GM23338 (cell line): Measurements from ENCODE around the gene GAS6. TPM values are rescaled to one million over a fixed set of nuclear protein-coding genes. Genes with fewer than 3 reads are reported as not detected.

ENCODE experiments used
- ATAC-seq: fragments of 200-7000 bp; cut with Tn5 transposase; 3 replicates; pipeline ENCODE4 v1.9.1; 2020
- DNase-seq: peaks from one replicate; pipeline ENCODE4 v3.0.0-alpha.2; 2015; ENCODE audit warnings: low spot score
- H2AFZ ChIP-seq: fragments of 200-600 bp; sonication (generic); 2 replicates; pipeline ENCODE4 v1.8.0; 2016; ENCODE audit warnings: antibody characterized with exemption, mild to moderate bottlenecking, moderate library complexity
- H3F3A ChIP-seq: fragments of 200-600 bp; sonication (generic); replicated peaks from 2 replicates; pipeline ENCODE4 v1.8.0; 2017; ENCODE audit warnings: antibody characterized with exemption, mixed run types, low read depth
- H3K27ac ChIP-seq: fragments of 200-600 bp; sonication (generic); 2 replicates; pipeline ENCODE4 v1.6.1; 2016; ENCODE audit warnings: low read depth
- H3K27me3 ChIP-seq: fragments of 200-600 bp; sonication (generic); 2 replicates; pipeline ENCODE4 v1.8.0; 2016; ENCODE audit warnings: mild to moderate bottlenecking, mixed run types, moderate library complexity; ENCODE audit not compliant: insufficient read depth
- H3K36me3 ChIP-seq: fragments of 200-600 bp; sonication (generic); 2 replicates; pipeline ENCODE4 v1.8.0; 2016; ENCODE audit warnings: mild to moderate bottlenecking; ENCODE audit not compliant: insufficient read depth
- H3K4me1 ChIP-seq: fragments of 200-600 bp; sonication (generic); 2 replicates; pipeline ENCODE4 v1.8.0; 2016; ENCODE audit warnings: mild to moderate bottlenecking, moderate library complexity; ENCODE audit not compliant: insufficient read depth
- H3K4me2 ChIP-seq: fragments of 200-600 bp; sonication (generic); 2 replicates; pipeline ENCODE4 v1.7.1; 2017; ENCODE audit warnings: mixed run types
- H3K4me3 ChIP-seq: fragments of 200-600 bp; sonication (generic); 2 replicates; pipeline ENCODE4 v1.6.1; 2016; ENCODE audit warnings: mixed run types
- H3K79me2 ChIP-seq: fragments of 200-600 bp; sonication (generic); replicated peaks from 2 replicates; pipeline ENCODE4 v1.8.0; 2017; ENCODE audit warnings: mild to moderate bottlenecking; ENCODE audit not compliant: insufficient read depth
- H3K9me2 ChIP-seq: fragments of 200-600 bp; sonication (generic); 2 replicates; pipeline ENCODE4 v1.8.0; 2017; ENCODE audit not compliant: insufficient read depth
- H4K20me1 ChIP-seq: fragments of 200-600 bp; sonication (generic); replicated peaks from 2 replicates; pipeline ENCODE4 v1.8.0; 2017; ENCODE audit warnings: mild to moderate bottlenecking; ENCODE audit not compliant: insufficient read depth
- H3K27ac Mint-ChIP-seq: 2 replicates; pipeline ENCODE4 v1.8.0; 2020; ENCODE audit warnings: inconsistent platforms, mild to moderate bottlenecking, moderate library complexity, mixed read lengths
- H3K27me3 Mint-ChIP-seq: 3 replicates; pipeline ENCODE4 v1.8.0; 2022; ENCODE audit warnings: low read depth, mild to moderate bottlenecking, moderate library complexity, mixed read lengths, inconsistent platforms; ENCODE audit not compliant: insufficient read depth, poor library complexity
- H3K36me3 Mint-ChIP-seq: 3 replicates; pipeline ENCODE4 v1.8.0; 2021; ENCODE audit warnings: low read depth, mild to moderate bottlenecking, inconsistent platforms, moderate library complexity, mixed read lengths
- H3K4me1 Mint-ChIP-seq: 3 replicates; pipeline ENCODE4 v1.8.0; 2020; ENCODE audit warnings: mild to moderate bottlenecking, inconsistent platforms, mixed read lengths
- H3K4me3 Mint-ChIP-seq: 3 replicates; pipeline ENCODE4 v1.8.0; 2021; ENCODE audit warnings: moderate library complexity, mild to moderate bottlenecking, inconsistent platforms, mixed read lengths
- H3K9me3 Mint-ChIP-seq: 3 replicates; pipeline ENCODE4 v1.8.0; 2020; ENCODE audit warnings: moderate library complexity, mild to moderate bottlenecking, inconsistent platforms, mixed read lengths
- EZH2 ChIP-seq: fragments of 200-600 bp; sonication (generic); IDR thresholded peaks from one replicate; pipeline ENCODE4 v1.8.0; 2017; ENCODE audit warnings: antibody characterized with exemption, mild to moderate bottlenecking, low read depth; ENCODE audit not compliant: unreplicated experiment
- EZH2phosphoT487 ChIP-seq: fragments of 200-600 bp; sonication (generic); IDR thresholded peaks from one replicate; pipeline ENCODE4 v1.8.1; 2018; ENCODE audit warnings: antibody characterized with exemption; ENCODE audit not compliant: unreplicated experiment
- JUNB ChIP-seq: IDR thresholded peaks from one replicate; pipeline ENCODE4 v1.6.1; 2016; ENCODE audit warnings: antibody characterized with exemption; ENCODE audit not compliant: unreplicated experiment
- ZNF114 ChIP-seq: fragments of 250-450 bp; sonication (Bioruptor Pico); IDR thresholded peaks from 2 replicates; pipeline ENCODE4 v1.5.0; 2020; ENCODE audit warnings: mild to moderate bottlenecking, moderate library complexity
- ZNF331 ChIP-seq: fragments of 250-450 bp; sonication (Bioruptor Pico); IDR thresholded peaks from 2 replicates; pipeline ENCODE4 v1.5.0; 2020; ENCODE audit warnings: low read depth, mild to moderate bottlenecking, moderate library complexity
- ZNF462 ChIP-seq: fragments of 250-450 bp; sonication (Bioruptor Pico); IDR thresholded peaks from 2 replicates; pipeline ENCODE4 v1.5.0; 2020; ENCODE audit warnings: mild to moderate bottlenecking, moderate library complexity
- polyA plus RNA-seq: library from polyadenylated mRNA; unstranded; fragments of >200 nt; fragmentation: Nextera tagmentation; extraction: Ambion mirVana; gene quantifications from 2 replicates; pipeline ENCODE4 v1.2.1, GENCODE V29; 2016
- total RNA-seq: library from RNA; depleted of rRNA; stranded (reverse); fragments of >200 nt; shearing (Covaris generic); gene quantifications from 2 replicates; pipeline ENCODE4 v1.2.3, GENCODE V29; 2014
- TF ChIP-seq, protein P1 (sequence below): IDR thresholded peaks from one replicate; pipeline ENCODE4 v1.6.1; 2018; ENCODE audit warnings: antibody characterized with exemption; ENCODE audit not compliant: unreplicated experiment
- TF ChIP-seq, protein P2 (sequence below): IDR thresholded peaks from 2 replicates; pipeline ENCODE4 v1.6.1; 2016; ENCODE audit warnings: antibody characterized with exemption

GAS6 gene
- total and polyA plus RNA-seq, 2 experiments from 2014 or later: 7.9 to 21.2 TPM

DNA sequence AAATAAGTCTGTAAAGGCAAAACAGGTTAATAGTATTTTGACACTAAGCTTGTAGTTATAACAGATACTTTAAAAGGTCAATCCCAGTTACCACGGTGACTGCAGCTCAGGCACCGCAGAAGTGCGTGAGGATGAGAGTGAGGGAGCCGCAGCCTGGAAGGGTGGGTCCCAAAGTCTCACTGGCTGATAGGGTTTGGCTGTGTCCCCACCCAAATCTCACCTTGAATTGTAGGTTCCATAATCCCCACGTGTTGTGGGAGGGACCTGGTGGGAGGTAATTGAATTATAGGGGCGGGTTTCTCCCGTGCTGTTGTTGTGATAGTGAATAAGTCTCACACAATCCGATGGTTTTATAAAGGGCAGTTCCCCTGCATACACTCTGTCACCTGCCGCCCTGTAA, 40.0 kb upstream of the GAS6 start (continued):
- no peak for TF ChIP-seq JUNB
- TF ChIP-seq EZH2phosphoT487: no peak
- no peak for TF ChIP-seq EZH2
- TF ChIP-seq ZNF114 (CRISPR knock-in tag): no peak
- TF ChIP-seq, protein P1, sequence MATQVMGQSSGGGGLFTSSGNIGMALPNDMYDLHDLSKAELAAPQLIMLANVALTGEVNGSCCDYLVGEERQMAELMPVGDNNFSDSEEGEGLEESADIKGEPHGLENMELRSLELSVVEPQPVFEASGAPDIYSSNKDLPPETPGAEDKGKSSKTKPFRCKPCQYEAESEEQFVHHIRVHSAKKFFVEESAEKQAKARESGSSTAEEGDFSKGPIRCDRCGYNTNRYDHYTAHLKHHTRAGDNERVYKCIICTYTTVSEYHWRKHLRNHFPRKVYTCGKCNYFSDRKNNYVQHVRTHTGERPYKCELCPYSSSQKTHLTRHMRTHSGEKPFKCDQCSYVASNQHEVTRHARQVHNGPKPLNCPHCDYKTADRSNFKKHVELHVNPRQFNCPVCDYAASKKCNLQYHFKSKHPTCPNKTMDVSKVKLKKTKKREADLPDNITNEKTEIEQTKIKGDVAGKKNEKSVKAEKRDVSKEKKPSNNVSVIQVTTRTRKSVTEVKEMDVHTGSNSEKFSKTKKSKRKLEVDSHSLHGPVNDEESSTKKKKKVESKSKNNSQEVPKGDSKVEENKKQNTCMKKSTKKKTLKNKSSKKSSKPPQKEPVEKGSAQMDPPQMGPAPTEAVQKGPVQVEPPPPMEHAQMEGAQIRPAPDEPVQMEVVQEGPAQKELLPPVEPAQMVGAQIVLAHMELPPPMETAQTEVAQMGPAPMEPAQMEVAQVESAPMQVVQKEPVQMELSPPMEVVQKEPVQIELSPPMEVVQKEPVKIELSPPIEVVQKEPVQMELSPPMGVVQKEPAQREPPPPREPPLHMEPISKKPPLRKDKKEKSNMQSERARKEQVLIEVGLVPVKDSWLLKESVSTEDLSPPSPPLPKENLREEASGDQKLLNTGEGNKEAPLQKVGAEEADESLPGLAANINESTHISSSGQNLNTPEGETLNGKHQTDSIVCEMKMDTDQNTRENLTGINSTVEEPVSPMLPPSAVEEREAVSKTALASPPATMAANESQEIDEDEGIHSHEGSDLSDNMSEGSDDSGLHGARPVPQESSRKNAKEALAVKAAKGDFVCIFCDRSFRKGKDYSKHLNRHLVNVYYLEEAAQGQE: no peak
- no peak for TF ChIP-seq ZNF331 (CRISPR knock-in tag)

- Histone ChIP-seq H3K4me3 (no peak overlapping the region), H3K4me2 (no peak overlapping the region), H3K36me3 (no peaks in the 10 kb centered on the region), H2AFZ (no peak overlapping the region), H3K27ac (no peak overlapping the region), H3K27me3 (no peaks in the 10 kb centered on the region), H3K79me2 (no peaks in the 10 kb centered on the region), H4K20me1 (no peaks in the 10 kb centered on the region), H3F3A (no peaks in the 10 kb centered on the region), H3K9me2 (no peaks in the 10 kb centered on the region), H3K4me1 (no peaks in the 10 kb centered on the region)
- H3K4me3 Mint-ChIP-seq: no peak overlapping the region
- H3K36me3 Mint-ChIP-seq: no peaks in the 10 kb centered on the region
- H3K27ac Mint-ChIP-seq: no peak overlapping the region
- H3K27me3 Mint-ChIP-seq: peaks cover 10% of the 10 kb centered on the region
- peaks cover 7% of the 10 kb centered on the region; the same call in 2 of the 3 replicates for H3K4me1 Mint-ChIP-seq
- DNase-seq (no peak), ATAC-seq (no peak)
- H3K9me3 Mint-ChIP-seq: peaks cover 3% of the 10 kb centered on the region; the same call in 1 of the 3 replicates
- TF ChIP-seq JUNB (no peak), ZNF114 (CRISPR knock-in tag) (no peak), EZH2 (no peak), EZH2phosphoT487 (no peak), ZNF462 (no peak)
- TF ChIP-seq, protein P2, sequence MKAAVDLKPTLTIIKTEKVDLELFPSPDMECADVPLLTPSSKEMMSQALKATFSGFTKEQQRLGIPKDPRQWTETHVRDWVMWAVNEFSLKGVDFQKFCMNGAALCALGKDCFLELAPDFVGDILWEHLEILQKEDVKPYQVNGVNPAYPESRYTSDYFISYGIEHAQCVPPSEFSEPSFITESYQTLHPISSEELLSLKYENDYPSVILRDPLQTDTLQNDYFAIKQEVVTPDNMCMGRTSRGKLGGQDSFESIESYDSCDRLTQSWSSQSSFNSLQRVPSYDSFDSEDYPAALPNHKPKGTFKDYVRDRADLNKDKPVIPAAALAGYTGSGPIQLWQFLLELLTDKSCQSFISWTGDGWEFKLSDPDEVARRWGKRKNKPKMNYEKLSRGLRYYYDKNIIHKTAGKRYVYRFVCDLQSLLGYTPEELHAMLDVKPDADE: no peak
- TF ChIP-seq, protein P1: no peak
These were observed 39.3 kb upstream of the GAS6 start for GRCh38 chr13:113902986-113903775.
